Left ventricle myocardium inferior (tissue), 1 donor: ENCODE results near the gene PARD3B. TPM values are rescaled to one million over a fixed set of nuclear protein-coding genes. Genes with fewer than 3 reads are reported as not detected.

ENCODE experiments used
- DNase-seq: peaks from one replicate; pipeline ENCODE4 v3.0.0-alpha.2; 2020
- H3K27ac ChIP-seq: fragments of 200-600 bp; replicated peaks from 2 replicates; pipeline ENCODE4 v1.8.0; 2021
- H3K27me3 ChIP-seq: fragments of 200-600 bp; 2 replicates; pipeline ENCODE4 v1.8.0; 2021; ENCODE audit warnings: low read depth
- H3K36me3 ChIP-seq: fragments of 200-600 bp; 2 replicates; pipeline ENCODE4 v1.8.0; 2021
- H3K4me1 ChIP-seq: fragments of 200-600 bp; 2 replicates; pipeline ENCODE4 v1.8.0; 2021
- H3K4me3 ChIP-seq: fragments of 200-600 bp; 2 replicates; pipeline ENCODE4 v1.8.0; 2021; ENCODE audit warnings: mild to moderate bottlenecking, moderate library complexity
- H3K9me3 ChIP-seq: fragments of 200-600 bp; replicated peaks from 2 replicates; pipeline ENCODE4 v1.8.0; 2021
- intact Hi-C: fragments of 100-400 bp; cut with micrococcal nuclease; formaldehyde crosslinking; loops from one replicate; pipeline ENCODE4 v1.11.0; 2022
- total RNA-seq: library from RNA; stranded (reverse); fragmentation: NEBNext Ultra II Directional; extraction: Animal tissue kit (Norgen Biotek cat#: 25700); gene quantifications from one replicate; pipeline ENCODE4 v1.2.1, GENCODE V29; 2021
- TF ChIP-seq, protein P1 (sequence below): fragments of 200-600 bp; IDR thresholded peaks from 2 replicates; pipeline ENCODE4 v1.8.0; 2021; ENCODE audit warnings: antibody characterized with exemption, mild to moderate bottlenecking, borderline replicate concordance
- donor health status: DM: no; HTN: yes; CAD: no; lungs with severe emphysema.

Gene PARD3B
- total RNA-seq, 1 donor from 2014 or later = 9.1 TPM

DNA sequence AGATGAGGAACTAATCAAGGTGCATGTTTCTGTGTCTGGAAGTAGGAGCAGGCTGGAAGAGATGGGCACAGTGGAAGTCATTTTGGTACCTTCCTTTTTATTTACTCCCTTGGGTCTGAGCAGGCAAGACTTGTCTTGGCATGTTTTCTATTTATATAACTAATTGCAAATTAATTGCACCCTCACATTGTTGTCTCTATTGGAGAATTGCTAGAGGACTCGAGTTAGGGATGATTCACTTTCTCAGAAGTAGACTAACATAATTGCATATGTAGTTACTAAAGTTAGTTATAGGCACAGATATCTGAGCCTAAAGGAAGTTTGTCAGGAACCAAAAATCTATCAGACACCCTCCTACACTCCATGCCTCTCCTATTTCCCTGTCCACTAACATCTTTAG, 1044.2 kb downstream of the PARD3B start:
- intact Hi-C loops = no loop called here
- Histone ChIP-seq H3K27me3 (no peaks in the 10 kb centered on the region), H3K4me3 (no peak overlapping the region), H3K4me1 (no peaks in the 10 kb centered on the region), H3K9me3 (no peaks in the 10 kb centered on the region), H3K27ac (no peak overlapping the region), H3K36me3 (no peaks in the 10 kb centered on the region)
- TF ChIP-seq, protein P1, sequence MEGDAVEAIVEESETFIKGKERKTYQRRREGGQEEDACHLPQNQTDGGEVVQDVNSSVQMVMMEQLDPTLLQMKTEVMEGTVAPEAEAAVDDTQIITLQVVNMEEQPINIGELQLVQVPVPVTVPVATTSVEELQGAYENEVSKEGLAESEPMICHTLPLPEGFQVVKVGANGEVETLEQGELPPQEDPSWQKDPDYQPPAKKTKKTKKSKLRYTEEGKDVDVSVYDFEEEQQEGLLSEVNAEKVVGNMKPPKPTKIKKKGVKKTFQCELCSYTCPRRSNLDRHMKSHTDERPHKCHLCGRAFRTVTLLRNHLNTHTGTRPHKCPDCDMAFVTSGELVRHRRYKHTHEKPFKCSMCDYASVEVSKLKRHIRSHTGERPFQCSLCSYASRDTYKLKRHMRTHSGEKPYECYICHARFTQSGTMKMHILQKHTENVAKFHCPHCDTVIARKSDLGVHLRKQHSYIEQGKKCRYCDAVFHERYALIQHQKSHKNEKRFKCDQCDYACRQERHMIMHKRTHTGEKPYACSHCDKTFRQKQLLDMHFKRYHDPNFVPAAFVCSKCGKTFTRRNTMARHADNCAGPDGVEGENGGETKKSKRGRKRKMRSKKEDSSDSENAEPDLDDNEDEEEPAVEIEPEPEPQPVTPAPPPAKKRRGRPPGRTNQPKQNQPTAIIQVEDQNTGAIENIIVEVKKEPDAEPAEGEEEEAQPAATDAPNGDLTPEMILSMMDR = no peak
- DNase-seq = no peak

- intact Hi-C loops = no loop called here
- no peaks in the 10 kb centered on the region for H3K9me3 ChIP-seq
- no peaks in the 10 kb centered on the region for H3K4me1 ChIP-seq
- DNase-seq = no peak
- no peak overlapping the region for H3K4me3 ChIP-seq
- no peak overlapping the region for H3K27ac ChIP-seq
- no peaks in the 10 kb centered on the region for H3K36me3 ChIP-seq
- H3K27me3 ChIP-seq = no peaks in the 10 kb centered on the region
- TF ChIP-seq, protein P1 = no peak
Measured at GRCh38 chr2:205590759-205591158, 1045.5 kb downstream of the PARD3B start.

- Histone ChIP-seq H3K27ac (peak overlapping the region; percentile 11), H3K4me3 (no peak overlapping the region), H3K4me1 (no peaks in the 10 kb centered on the region), H3K27me3 (no peaks in the 10 kb centered on the region), H3K36me3 (no peaks in the 10 kb centered on the region), H3K9me3 (peaks cover 8% of the 10 kb centered on the region)
- intact Hi-C loops = no loop called here
- peak; percentile 25 for DNase-seq
- TF ChIP-seq, protein P1 = no peak
Measured at GRCh38 chr2:205593891-205594290, 1048.6 kb downstream of the PARD3B start.

GRCh38 chr2:205596581-205596980, 1051.3 kb downstream of the PARD3B start:
- peaks cover 18% of the 10 kb centered on the region for H3K9me3 ChIP-seq
- H3K36me3 ChIP-seq = no peaks in the 10 kb centered on the region
- H3K27me3 ChIP-seq = no peaks in the 10 kb centered on the region
- TF ChIP-seq, protein P1 = no peak
- no peak for DNase-seq
- no peak overlapping the region for H3K4me3 ChIP-seq
- intact Hi-C loops = no loop called here
- H3K27ac ChIP-seq = no peak overlapping the region
- H3K4me1 ChIP-seq = no peaks in the 10 kb centered on the region

DNA sequence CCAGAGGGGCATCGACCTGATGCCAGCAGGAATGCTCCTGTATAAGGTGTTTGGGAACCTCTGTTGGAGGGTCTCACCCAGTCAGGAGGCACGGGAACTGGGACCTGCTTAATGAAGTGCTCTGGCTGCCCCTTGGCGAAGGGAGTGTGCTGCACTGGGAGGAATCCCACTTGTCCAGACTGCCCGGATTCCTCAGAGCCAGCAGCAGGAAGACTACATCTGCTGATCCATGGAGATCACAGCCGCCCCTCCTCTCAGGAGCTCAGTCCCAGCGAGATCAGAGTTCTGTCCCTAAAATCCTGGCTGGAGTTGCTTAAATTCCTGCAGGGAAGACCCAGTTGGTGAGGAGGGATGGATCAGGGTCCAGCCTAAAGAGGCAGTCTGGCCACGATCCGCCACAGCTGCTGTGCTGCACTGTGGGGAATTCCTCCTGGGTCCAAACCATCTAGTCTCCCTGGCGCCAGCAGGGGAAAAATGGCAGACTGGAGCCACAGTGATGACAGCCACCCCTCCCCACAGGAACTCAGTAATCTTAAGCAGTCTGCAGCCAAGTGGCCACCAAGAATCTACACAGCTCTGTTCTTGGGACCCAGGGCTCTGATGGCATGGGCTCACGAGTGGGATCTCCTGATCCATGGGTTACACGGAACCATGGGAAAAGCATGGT, 1060.5 kb downstream of the PARD3B start:
- peaks cover 40% of the 10 kb centered on the region for H3K9me3 ChIP-seq
- no peak overlapping the region for H3K4me3 ChIP-seq
- H3K27ac ChIP-seq = no peak overlapping the region
- H3K36me3 ChIP-seq = no peaks in the 10 kb centered on the region
- H3K27me3 ChIP-seq = no peaks in the 10 kb centered on the region
- no peaks in the 10 kb centered on the region for H3K4me1 ChIP-seq
- intact Hi-C loops = no loop called here
- DNase-seq = no peak
- TF ChIP-seq, protein P1 = no peak
